H9 (cell line): ENCODE data around the gene RAB3IP. TPM values are rescaled to one million over a fixed set of nuclear protein-coding genes. Genes with fewer than 3 reads are reported as not detected.

ENCODE experiments used
- DNase-seq: peaks from one replicate; pipeline ENCODE4 v3.0.0-alpha.2; 2017
- H2AFZ ChIP-seq: one replicate; pipeline ENCODE4 v1.6.1; 2013; ENCODE audit warnings: mild to moderate bottlenecking, low read length, control low read depth, moderate library complexity
- H2AK5ac ChIP-seq: 2 replicates; pipeline ENCODE4 v1.6.1; 2013; ENCODE audit warnings: low read length, control low read depth, mixed read lengths; ENCODE audit not compliant: insufficient read length
- H2BK120ac ChIP-seq: one replicate; pipeline ENCODE4 v1.6.1; 2013; ENCODE audit warnings: low read depth, mild to moderate bottlenecking, low read length, control low read depth, inconsistent platforms; ENCODE audit not compliant: poor library complexity, severe bottlenecking
- H2BK12ac ChIP-seq: 2 replicates; pipeline ENCODE4 v1.6.1; 2013; ENCODE audit warnings: low read length, control low read depth, mixed read lengths, low read depth; ENCODE audit not compliant: insufficient read length
- H2BK15ac ChIP-seq: 2 replicates; pipeline ENCODE4 v1.6.1; 2013; ENCODE audit warnings: low read depth, low read length, control low read depth
- H2BK20ac ChIP-seq: one replicate; pipeline ENCODE4 v1.6.1; 2013; ENCODE audit warnings: low read depth, mild to moderate bottlenecking, low read length, control low read depth, inconsistent platforms; ENCODE audit not compliant: poor library complexity, severe bottlenecking
- H2BK5ac ChIP-seq: 2 replicates; pipeline ENCODE4 v1.6.1; 2013; ENCODE audit warnings: low read length, control low read depth, mixed read lengths; ENCODE audit not compliant: insufficient read length
- H3K14ac ChIP-seq: 2 replicates; pipeline ENCODE4 v1.6.1; 2013; ENCODE audit warnings: low read length, control low read depth; ENCODE audit not compliant: insufficient read depth
- H3K18ac ChIP-seq: 2 replicates; pipeline ENCODE4 v1.6.1; 2013; ENCODE audit warnings: low read depth, mild to moderate bottlenecking, mixed read lengths, low read length, control low read depth; ENCODE audit not compliant: insufficient read length
- H3K23ac ChIP-seq: 2 replicates; pipeline ENCODE4 v1.6.1; 2013; ENCODE audit warnings: low read length, control low read depth, mixed read lengths, low read depth; ENCODE audit not compliant: insufficient read length
- H3K23me2 ChIP-seq: 2 replicates; pipeline ENCODE4 v1.6.1; 2013; ENCODE audit warnings: low read depth, mild to moderate bottlenecking, mixed read lengths, low read length, control low read depth; ENCODE audit not compliant: insufficient read length, poor library complexity, severe bottlenecking
- H3K27ac ChIP-seq: 2 replicates; pipeline ENCODE4 v1.5.1; 2013; ENCODE audit warnings: low read length, control low read depth, mixed read lengths, low read depth; ENCODE audit not compliant: insufficient read length
- H3K27me3 ChIP-seq: 2 replicates; pipeline ENCODE4 v1.6.1; 2013; ENCODE audit warnings: low read length, control low read depth, inconsistent platforms; ENCODE audit not compliant: insufficient read depth
- H3K4ac ChIP-seq: 2 replicates; pipeline ENCODE4 v1.6.1; 2013; ENCODE audit warnings: low read depth, mild to moderate bottlenecking, control low read depth, inconsistent platforms, low read length, moderate library complexity
- H3K4me1 ChIP-seq: 2 replicates; pipeline ENCODE4 v1.6.1; 2013; ENCODE audit warnings: low read length, control low read depth, inconsistent platforms; ENCODE audit not compliant: insufficient read depth
- H3K4me2 ChIP-seq: 2 replicates; pipeline ENCODE4 v1.6.1; 2013; ENCODE audit warnings: low read length, control low read depth, mixed read lengths; ENCODE audit not compliant: insufficient read length, insufficient read depth
- H3K56ac ChIP-seq: 2 replicates; pipeline ENCODE4 v1.6.1; 2013; ENCODE audit warnings: low read depth, mild to moderate bottlenecking, mixed read lengths, low read length, control low read depth; ENCODE audit not compliant: insufficient read length
- H3K79me1 ChIP-seq: 2 replicates; pipeline ENCODE4 v1.6.1; 2013; ENCODE audit warnings: low read depth, mild to moderate bottlenecking, moderate library complexity, low read length, control low read depth, inconsistent platforms; ENCODE audit not compliant: insufficient read depth, poor library complexity, severe bottlenecking
- H3K79me2 ChIP-seq: 2 replicates; pipeline ENCODE4 v1.6.1; 2013; ENCODE audit warnings: low read length, control low read depth, inconsistent platforms; ENCODE audit not compliant: insufficient read depth
- H3K9ac ChIP-seq: 2 replicates; pipeline ENCODE4 v1.6.1; 2013; ENCODE audit warnings: low read length, control low read depth, mixed read lengths; ENCODE audit not compliant: insufficient read length; ENCODE audit errors: extremely low read depth
- H3K9me3 ChIP-seq: one replicate; pipeline ENCODE4 v1.6.1; 2013; ENCODE audit warnings: low read depth, low read length, inconsistent platforms; ENCODE audit not compliant: control insufficient read depth
- H3T11ph ChIP-seq: one replicate; pipeline ENCODE4 v1.6.1; 2013; ENCODE audit warnings: mild to moderate bottlenecking, low read length, control low read depth, inconsistent platforms
- H4K20me1 ChIP-seq: one replicate; pipeline ENCODE4 v1.6.1; 2013; ENCODE audit not compliant: control insufficient read depth, insufficient read length, insufficient read depth
- H4K5ac ChIP-seq: 2 replicates; pipeline ENCODE4 v1.6.1; 2013; ENCODE audit warnings: low read depth, mild to moderate bottlenecking, mixed read lengths, low read length, control low read depth; ENCODE audit not compliant: insufficient read length
- H4K8ac ChIP-seq: replicated peaks from 2 replicates; pipeline ENCODE4 v1.6.1; 2013; ENCODE audit warnings: low read length, control low read depth, mixed read lengths, low read depth; ENCODE audit not compliant: insufficient read length
- H4K91ac ChIP-seq: 2 replicates; pipeline ENCODE4 v1.6.1; 2013; ENCODE audit warnings: low read depth, mild to moderate bottlenecking, moderate library complexity, mixed read lengths, low read length, control low read depth; ENCODE audit not compliant: insufficient read length
- H3K27ac Mint-ChIP-seq, 3 experiments: 2 replicates in 2 of 3; 3 replicates in 1 of 3; pipeline ENCODE4 v1.8.0; 2020 to 2021; ENCODE audit warnings: mixed read lengths in 3 of 3, mild to moderate bottlenecking in 1 of 3, moderate library complexity in 1 of 3
- H3K27me3 Mint-ChIP-seq: 2 replicates; pipeline ENCODE4 v1.8.0; 2021; ENCODE audit warnings: low read depth, mild to moderate bottlenecking, moderate library complexity, mixed read lengths
- H3K36me3 Mint-ChIP-seq, 3 experiments: 2 replicates in 2 of 3; 3 replicates in 1 of 3; pipeline ENCODE4 v1.8.0; 2020 to 2021; ENCODE audit warnings: low read depth in 3 of 3, mixed read lengths in 3 of 3; ENCODE audit not compliant: insufficient read depth in 1 of 3
- H3K4me1 Mint-ChIP-seq, 2 experiments: 2 replicates each; pipeline ENCODE4 v1.8.0; 2020; ENCODE audit warnings: mixed read lengths in 2 of 2
- H3K4me3 Mint-ChIP-seq, 2 experiments: 2 replicates in 1 of 2; 3 replicates in 1 of 2; pipeline ENCODE4 v1.8.0; 2020 to 2021; ENCODE audit warnings: mild to moderate bottlenecking in 2 of 2, mixed read lengths in 2 of 2, moderate library complexity in 1 of 2
- H3K9me3 Mint-ChIP-seq, 2 experiments: 2 replicates in 1 of 2; 3 replicates in 1 of 2; pipeline ENCODE4 v1.8.0; 2020; ENCODE audit warnings: mild to moderate bottlenecking in 2 of 2, mixed read lengths in 2 of 2, moderate library complexity in 1 of 2
- CTCF ChIP-seq: fragments of 200-600 bp; sonication (generic); conservative IDR thresholded peaks from 3 replicates; pipeline ENCODE4 v1.8.0; 2021; ENCODE audit warnings: antibody characterized with exemption, mild to moderate bottlenecking
- WGBS: extraction: QIAGEN DNeasy Blood & Tissue Kit; methylation state at CpG from one replicate; pipeline ENCODE4 v1.1.7; 2013; ENCODE audit warnings: missing lambda C conversion rate, low lambda C conversion rate, mixed read lengths; ENCODE audit not compliant: insufficient read length; ENCODE audit errors: extremely low coverage; 5-methylcytosine and 5-hydroxymethylcytosine counted together
- total RNA-seq: library from RNA; stranded (reverse); gene quantifications from 2 replicates; pipeline ENCODE4 v1.2.1, GENCODE V29; 2021

Gene RAB3IP
- total RNA-seq, 1 experiment from 2014 or later, result 45.5 TPM

- TF ChIP-seq CTCF, result no peak
- no peak overlapping the region for H3K4me2 ChIP-seq
- H3K4me1 Mint-ChIP-seq, result 0 out of 4 replicates have a peak, but pooled peaks cover 0 to 3% of the 10 kb centered on the region in 2 experiments
- H3K4ac ChIP-seq, result no peak overlapping the region
- H2BK20ac ChIP-seq, result no peak overlapping the region
- no peak overlapping the region for H3K4me3 Mint-ChIP-seq
- no peaks in the 10 kb centered on the region for H3K36me3 Mint-ChIP-seq
- no CpG with 5 or more reads among the region's 3 CpGs for WGBS
- H3K56ac ChIP-seq, result no peak overlapping the region
- no peak overlapping the region for H3K23ac ChIP-seq
- H2BK5ac ChIP-seq, result no peak overlapping the region
- H3K9ac ChIP-seq, result no peak overlapping the region
- no peak overlapping the region for H3T11ph ChIP-seq
- no peaks in the 10 kb centered on the region for H3K79me2 ChIP-seq
- no peak overlapping the region for H2BK120ac ChIP-seq
- H3K27me3 Mint-ChIP-seq, result no peaks in the 10 kb centered on the region
- H2AFZ ChIP-seq, result no peak overlapping the region
- H4K5ac ChIP-seq, result no peak overlapping the region
- H2AK5ac ChIP-seq, result no peak overlapping the region
- H3K14ac ChIP-seq, result no peak overlapping the region
- no peaks in the 10 kb centered on the region for H3K23me2 ChIP-seq
- no peak overlapping the region for H3K27ac ChIP-seq
- no peak overlapping the region for H3K27ac Mint-ChIP-seq
- no peaks in the 10 kb centered on the region for H3K27me3 ChIP-seq
- H4K8ac ChIP-seq, result no peak overlapping the region
- no peak overlapping the region for H3K18ac ChIP-seq
- no peaks in the 10 kb centered on the region for H3K4me1 ChIP-seq
- no peak overlapping the region for H2BK15ac ChIP-seq
- no peak for DNase-seq
- H3K9me3 Mint-ChIP-seq, result no peaks in the 10 kb centered on the region
- H2BK12ac ChIP-seq, result no peak overlapping the region
- H3K79me1 ChIP-seq, result no peaks in the 10 kb centered on the region
- no peaks in the 10 kb centered on the region for H3K9me3 ChIP-seq
- H4K91ac ChIP-seq, result no peak overlapping the region
- H4K20me1 ChIP-seq, result no peaks in the 10 kb centered on the region
Measured at GRCh38 chr12:69720750-69721149, 17.9 kb upstream of the RAB3IP start.
